Activated CD8-positive, alpha-beta memory T cell treated with anti-CD3 and anti-CD28 coated beads, Interleukin-2, amount 50 U/mL, for 4 hours (primary cell): Measurements from ENCODE around the gene FAM229A.

ENCODE experiments used
- DNase-seq: peaks from one replicate; pipeline ENCODE4 v3.0.0-alpha.2; 2020

FAM229A gene

GRCh38 chr1:32321712-32322291 is 40.5 kb downstream of the FAM229A start:
- DNase-seq, result no peak

- DNase-seq, result no peak
These were observed 44.0 kb downstream of the FAM229A start for GRCh38 chr1:32318127-32318869.

GRCh38 chr1:32316903-32317277 is 45.4 kb downstream of the FAM229A start:
- DNase-seq, result no peak

- no peak for DNase-seq
These were observed 50.4 kb downstream of the FAM229A start for GRCh38 chr1:32311709-32312393.
